HuH-7.5 (cell line): ENCODE results near the gene SLC18A3.

Experiments used
- DNase-seq: peaks from one replicate; pipeline ENCODE4 v3.0.0; 2011; ENCODE audit warnings: low spot score

SLC18A3 gene

DNA sequence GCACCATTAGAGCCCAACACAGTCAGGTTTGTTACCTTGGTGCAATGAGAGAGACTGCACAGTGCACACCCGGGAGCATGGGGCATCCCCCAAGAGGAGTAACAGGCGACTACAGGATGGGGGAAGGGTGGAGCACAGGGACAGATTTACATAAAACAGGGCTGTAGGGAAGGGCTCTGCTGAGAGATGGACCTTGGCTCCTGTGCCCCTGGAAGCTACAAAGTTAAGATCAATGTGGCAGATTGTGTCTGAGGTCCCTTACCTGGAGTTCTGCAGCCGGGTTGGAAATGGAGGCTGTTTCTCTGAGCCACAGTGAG is 13.7 kb upstream of the SLC18A3 start:
- DNase-seq = no peak

DNA sequence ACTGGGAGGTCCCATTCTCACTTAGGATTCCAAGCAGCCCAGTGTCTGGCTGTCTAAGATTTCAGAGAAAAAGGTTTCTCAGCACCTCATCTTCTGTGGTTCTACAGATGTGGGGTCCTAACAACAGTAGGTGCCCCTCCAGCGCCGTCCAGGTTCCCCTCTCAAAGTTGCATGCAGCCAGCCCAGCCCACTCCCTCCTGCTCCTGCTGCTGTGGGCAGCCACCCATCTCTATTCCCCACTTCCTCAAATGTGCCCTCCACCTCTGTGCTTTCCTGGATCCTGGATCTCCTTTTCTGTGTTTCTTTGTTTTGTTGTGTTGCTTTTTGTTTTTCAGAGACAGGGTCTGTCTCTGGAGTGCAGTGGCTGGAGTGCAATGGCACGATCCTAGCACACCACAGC is 13.3 kb upstream of the SLC18A3 start:
- DNase-seq = no peak

DNA sequence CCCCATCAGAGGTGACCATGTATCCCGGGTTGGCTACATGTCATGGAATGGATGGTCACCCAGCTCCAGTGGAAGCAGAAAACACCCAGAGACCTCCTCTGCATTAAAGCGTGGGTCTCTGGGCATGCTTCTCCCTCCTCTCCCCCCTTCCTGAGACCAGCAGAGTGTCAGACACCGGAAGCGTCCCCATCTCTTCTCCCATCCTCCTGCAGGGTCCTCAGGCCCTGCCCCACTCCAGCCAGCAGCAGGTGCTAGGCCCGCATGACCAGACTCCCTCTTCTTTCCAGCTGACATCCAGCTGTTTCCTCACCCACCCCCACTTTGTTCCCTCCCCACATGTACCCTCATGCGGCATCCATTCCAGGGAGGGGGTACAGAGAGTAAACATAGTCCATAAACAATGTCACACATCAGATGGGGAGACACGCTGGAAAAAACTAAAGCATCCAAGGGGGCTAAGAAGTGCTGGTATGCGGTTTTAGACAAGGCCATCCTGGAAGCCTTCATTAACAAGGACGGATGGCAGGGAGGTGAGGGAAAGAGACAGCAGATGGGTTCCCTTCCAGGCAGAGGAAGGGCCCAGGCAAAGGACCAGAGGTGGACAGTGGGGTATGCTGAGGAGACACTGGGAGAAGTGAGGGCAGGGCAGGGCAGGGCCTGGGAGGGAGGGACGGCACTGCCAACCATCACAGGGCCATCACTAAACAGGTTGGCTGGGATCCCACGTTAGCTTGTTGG is 12.5 kb upstream of the SLC18A3 start:
- no peak for DNase-seq

DNA sequence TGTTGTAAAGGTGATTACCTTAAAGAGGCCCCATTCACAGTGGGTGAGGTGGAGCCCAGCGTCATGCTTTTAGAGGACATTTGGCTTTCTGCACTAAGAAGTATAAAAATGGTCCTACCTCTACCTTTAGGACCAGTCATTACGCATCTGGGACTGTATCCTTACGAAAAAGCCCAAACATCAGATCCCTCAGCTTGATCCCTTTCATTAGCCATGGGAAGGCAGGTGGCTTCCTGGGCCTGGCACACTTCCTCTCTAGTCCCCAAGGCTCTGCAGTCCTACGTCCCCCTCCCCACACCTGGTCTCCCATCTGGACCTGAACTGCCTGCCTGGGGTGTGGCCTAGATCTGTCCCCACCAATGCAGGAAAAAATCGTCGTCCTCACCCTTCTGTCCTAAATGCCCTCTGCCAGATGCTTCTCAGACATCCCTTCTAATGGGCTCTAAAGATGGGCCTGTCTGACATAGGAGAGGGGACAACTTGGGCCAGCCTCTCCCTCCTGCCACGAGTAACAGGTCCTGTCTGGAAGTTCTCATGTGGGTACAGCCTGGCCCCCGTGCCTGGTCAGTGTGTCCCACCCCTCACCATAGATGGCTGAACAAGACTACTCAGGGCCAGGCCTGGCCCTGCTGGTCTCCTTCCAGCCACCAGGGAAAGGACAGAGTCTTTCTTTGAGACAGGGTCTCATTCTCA is 11.8 kb upstream of the SLC18A3 start:
- DNase-seq = no peak

DNA sequence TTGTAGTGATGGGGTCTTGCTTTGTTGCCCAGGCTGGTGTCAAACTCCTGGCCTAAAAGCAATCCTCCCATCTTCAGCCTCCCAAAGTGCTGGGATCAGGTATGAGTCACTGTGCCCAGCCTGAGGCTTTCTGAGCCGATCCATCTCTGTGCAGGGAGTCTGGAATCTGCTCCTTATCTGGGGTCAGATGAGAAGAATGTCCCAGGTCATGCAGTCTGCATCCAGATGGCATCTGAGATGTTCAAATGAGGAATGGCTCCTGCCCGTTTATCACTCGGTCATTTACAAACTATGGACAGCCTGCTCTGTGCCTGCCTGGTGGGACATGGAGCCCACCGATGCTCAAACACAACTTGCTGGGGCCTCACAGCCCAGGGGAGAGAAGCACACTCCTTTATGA is 11.1 kb upstream of the SLC18A3 start:
- DNase-seq = no peak

DNA sequence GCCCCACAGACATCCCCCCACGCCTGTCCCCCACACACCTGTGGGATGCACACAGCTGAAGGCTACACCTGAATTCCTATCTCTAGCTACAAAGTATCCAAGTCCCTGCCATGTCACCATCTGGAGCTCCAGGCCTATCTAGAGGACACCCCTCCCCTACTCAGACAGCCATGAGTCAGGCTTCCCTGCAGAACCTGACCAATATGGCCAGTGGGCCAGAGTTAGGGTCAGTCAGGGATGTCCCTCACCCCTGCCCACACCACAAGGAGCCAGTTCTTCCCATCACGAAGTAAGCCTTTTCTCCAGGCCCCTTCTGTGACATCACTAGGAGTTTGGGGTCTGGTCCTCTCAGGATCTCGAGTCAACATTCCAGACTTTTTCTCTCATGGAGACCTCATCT is 10.6 kb upstream of the SLC18A3 start:
- no peak for DNase-seq

DNA sequence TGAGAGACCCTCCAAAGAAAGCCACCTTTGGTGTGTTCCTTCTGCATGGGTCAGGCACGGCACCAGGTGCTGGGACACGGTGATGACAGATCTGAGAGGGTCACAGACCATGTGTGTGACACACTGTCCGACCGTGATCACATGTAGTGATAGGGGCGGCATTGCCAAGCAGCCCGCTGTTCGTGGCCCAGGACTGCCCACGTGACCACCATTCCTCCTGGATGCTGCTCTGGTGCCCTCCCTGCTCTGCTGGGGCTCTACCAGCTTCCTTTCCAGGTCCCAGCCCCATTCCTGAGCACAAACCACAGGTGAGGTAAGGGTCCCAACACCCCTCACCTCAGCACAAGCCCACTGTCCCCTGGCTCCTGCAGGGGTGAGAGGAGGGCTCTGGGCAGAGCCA is 10.1 kb upstream of the SLC18A3 start:
- DNase-seq = no peak

DNA sequence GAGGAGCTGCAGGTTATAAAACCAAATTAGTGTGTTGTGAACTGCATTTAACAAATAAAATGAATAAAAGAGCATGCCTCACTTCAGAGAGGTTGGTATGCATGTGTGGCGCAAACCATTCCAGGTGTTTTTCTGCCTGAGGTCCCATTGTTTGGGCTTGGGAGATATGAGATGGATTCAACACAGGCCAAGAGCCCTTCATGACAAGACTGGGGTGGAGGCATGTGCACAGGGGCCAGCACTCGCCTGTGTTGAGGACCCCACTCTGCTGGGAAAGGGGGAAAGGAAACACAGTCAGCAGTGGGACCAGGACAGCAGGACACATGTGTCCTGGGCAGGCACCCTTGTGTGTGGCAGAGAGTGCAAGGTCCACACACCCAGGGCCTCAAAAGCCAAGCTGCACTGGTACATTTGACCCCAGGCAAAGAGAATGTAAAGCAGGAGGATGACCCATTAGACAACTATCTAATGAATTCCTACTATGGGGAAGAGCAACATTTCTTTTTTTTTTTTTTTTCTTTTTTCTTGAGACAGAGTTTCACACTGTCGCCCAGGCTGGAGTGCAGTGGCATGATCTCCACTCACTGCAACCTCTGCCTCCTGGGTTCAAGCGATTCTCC is 9.2 kb upstream of the SLC18A3 start:
- DNase-seq = no peak

DNA sequence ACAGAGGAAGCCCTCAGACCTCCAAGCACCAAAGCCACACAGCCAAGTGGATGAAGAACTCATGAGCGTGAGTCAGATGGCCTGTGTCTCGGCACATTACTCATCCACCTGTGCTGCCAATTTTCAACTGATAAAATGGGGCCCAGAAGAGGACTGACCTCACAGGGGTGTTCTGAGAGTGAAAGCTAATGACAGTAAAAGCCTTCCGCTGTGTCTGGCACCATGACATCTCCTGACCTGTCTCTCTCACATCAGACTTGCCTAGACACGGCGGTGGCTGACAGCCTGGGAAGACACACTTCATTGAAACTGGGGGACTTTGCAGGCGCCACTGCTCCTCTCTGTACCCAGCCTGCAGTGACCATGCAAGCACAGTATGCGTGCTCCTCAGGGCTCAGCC is 8.3 kb upstream of the SLC18A3 start:
- DNase-seq = no peak

DNA sequence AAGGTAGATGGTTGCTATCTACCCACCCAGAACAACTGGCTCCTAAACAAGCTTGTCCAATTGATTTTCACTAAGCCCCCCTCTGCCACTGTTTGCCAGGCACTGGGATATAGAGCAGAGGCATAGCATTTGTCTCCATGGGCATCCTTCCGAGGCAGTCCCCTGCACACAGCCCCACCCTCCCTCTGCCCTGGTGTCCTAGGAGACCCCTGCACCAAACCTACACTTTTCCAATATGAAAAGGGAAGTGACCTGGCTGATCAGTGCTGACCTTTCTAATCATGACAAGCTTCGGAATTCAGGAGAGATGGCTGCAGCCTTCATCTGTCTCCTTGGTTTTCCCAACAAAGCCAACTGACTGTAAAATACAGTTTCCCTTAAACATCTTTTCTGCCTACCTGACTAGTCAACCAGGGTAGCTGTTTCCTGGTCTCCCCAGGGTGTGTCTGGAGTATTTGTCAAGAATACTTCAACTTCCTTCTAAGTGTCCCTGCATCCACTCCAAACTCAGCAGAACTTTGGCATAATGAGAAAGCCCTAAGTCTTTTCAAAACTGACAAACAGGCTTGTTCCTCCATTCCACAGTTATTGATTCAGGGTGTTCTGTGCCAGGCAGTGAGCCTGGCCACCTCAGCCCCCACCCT is 7.6 kb upstream of the SLC18A3 start:
- no peak for DNase-seq

DNA sequence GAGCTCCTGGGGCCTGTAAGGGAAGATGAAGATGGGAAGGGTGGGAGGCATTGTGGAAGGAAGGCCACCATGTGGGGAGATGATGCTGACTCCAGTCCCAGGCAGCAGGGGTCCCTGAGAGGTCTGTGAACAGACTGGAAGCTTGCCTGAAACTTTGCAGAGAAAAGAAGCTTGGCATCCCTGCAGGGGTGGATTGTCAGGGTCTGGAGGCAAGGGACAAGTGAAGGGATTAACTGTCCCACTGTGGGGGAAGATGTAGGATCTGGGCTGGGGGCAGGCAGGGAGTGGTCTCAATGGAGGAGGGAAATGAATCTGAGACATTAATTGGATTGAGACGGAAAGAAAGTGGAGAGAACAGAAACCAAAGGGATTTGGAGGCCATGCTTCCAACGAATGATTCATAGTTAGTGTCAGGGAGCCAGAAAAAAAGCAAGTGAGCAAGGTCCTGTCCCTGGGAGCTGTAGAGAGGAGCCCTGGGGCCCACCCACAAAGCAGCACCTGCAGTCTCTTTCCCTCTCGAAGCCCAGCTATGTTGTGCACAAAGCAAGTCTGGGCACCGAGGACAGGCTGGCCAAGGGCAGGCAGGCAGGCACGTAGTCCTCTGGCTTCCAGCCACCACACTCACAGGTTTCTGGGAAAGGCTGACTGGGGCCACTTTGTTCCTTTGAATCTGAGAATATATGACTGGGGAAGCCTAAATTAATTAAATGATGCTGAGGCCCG is 4.7 kb upstream of the SLC18A3 start:
- no peak for DNase-seq

DNA sequence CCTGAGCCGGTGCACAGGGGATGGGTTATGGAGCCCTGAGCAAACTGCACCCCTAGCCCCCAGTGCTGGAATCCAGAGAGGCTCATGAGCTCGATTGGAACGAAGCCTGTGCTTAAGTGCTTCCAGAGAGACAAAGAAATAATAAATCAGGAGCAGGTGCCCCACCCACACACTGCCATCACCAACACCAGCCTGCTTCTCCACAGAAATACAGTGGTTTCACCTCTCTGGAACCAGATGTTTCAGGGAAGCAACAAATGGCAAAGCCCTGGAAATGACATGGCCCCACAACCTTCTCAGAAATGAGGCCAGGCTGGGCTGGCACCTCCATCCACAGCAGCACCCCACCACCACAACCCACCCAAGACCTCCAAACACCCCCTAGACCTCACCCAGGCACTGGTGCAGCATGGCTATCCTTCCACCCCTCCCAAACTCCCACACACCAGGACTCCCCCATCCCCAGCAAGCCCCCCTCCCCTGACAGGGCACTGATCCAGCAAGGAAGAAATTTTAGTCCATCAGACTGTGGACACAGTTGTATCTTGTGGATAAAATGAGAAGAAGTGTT is 4.1 kb upstream of the SLC18A3 start:
- DNase-seq = no peak

DNA sequence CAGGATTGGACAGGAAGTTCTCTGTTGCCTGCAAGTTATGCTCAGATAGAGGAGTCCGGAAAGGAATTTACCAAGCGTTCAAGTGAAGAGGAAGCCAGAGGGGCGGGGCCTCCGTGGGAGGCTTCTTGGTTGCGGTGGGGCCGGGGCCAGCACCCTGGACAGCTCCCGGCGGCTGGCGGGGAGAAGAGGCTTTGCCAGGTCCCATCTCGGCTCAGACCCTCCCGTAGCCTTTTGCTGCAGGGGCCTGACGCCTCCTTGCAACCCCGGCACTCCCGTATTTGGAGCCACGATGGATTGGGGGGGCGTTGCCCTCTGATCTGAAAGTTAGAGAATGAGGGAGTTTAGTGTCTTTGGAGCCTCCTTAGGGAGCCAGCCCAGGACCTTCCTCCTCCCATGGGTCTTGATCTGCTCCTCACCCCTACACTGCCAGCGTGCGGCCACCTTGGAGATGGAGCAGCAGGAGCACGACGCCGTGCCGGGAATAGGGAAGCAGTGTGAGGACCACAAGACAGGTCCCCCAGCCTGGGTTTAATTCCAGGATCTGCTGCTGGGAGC is 3.1 kb upstream of the SLC18A3 start:
- peak; percentile 76 for DNase-seq

DNA sequence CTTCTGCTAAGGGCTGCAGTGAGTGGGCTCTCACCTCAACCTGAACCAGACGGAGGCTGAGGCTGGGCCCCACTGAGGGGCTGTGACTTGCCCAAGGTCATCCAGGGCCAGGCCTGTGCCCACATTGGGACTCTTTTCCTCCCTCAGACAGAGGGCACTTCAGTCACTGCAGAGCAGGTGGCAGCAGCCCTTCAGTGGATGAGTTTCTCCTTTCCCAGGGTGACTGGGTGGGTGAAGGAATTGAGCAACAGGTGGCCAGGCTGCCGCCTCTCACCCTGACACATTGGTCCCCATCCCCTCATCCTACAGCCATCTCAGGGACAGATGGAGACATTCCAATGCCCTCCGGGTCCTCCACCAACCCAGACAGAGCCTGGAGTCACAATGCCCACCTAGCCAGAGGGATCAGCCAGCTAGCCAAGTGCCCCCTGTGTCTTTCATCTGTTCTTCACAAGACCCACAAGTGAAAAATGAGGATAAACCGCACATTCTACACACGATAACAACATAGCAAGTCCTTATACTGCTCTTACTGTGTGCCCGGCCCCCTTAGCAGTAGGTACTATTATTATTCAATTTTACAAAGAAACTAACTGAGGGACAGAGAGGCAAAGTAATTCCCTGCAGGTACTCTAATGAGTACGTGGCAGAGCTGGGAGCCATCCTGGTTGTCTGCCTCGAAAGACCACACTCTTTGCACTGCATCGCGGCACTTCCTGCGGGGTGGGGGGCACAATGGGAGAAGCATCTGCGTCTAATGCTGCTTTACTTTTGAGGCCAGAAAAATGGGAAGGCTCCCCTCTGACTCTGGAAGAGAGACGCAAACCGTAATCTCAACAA is 1.7 kb upstream of the SLC18A3 start:
- DNase-seq = no peak

DNA sequence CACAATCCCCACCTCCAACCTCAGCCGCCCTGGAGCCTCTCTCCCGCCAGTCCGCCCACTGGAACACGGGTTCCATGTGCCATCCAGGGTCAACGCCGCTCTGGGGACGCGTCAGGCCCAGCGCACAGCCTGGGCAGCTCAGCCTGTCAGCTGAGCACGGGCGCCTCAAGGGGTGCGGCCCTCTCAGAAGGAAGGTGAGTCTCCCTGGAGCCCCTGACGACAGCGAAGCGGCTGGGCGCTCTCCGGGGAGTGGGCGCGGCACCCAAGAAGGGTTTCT is 1.2 kb upstream of the SLC18A3 start:
- no peak for DNase-seq

DNA sequence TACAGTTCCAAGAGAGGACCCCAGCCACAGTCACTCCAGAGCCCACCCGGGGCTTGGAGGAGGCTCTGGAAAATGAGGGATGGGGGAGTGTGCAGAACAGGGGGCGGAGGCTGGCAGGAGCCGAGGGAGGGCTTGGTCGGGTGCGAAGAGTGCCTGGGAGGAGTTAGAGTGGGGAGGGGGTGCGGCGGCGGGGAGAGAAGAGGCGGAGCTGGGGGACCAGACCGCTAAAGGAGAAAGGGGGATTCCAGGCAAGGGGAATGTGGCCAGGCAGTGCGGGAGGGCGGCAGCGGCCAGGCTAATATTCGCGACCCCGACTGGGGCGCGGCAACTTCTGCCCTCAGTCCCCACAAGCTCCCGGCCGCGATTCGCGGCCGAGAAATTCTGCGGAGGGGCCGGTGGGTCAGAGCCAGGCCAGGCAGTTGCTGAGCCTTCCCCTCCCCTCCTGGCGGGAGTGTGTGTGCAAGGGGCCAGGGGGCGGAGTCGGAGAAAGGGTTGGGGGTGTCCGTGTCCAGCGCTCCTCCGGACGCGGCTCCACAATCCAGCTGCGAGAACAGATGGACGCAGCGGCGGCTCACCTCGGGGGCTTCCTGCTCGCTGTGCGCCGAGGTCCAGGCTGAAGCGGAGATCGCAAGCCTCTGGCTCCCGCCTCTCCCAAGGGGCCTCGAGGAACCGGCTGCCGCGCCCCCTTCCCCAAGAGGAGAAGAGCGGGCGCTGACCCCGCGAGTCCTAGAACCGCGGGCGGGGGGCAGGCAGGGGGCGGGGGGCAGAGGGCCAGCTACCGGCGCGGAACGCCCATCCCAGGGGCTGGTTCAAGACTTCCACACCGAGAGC is 612 bp upstream of the SLC18A3 start:
- DNase-seq = no peak

DNA sequence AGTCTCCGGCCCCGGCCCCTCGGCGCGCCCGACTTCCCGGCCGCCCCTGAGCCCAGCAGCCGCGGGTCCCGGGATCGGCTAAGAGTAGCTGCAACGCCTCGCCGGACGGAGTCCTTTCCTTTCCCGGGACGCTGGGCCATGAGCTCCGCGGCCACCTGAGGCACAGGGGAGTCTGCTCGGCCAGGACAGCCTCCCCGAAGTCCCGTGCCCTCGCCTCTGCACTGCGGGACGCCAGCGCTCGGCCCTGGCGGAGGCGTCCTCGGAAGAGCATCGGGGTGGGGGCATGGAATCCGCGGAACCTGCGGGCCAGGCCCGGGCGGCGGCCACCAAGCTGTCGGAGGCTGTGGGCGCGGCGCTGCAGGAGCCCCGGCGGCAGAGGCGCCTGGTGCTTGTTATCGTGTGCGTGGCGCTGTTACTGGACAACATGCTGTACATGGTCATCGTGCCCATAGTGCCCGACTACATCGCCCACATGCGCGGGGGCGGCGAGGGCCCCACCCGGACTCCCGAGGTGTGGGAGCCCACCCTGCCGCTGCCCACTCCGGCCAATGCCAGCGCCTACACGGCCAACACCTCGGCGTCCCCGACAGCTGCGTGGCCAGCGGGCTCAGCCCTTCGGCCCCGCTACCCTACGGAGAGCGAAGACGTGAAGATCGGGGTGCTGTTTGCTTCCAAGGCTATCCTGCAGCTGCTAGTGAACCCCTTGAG is 502 bp downstream of the SLC18A3 start:
- DNase-seq = no peak

DNA sequence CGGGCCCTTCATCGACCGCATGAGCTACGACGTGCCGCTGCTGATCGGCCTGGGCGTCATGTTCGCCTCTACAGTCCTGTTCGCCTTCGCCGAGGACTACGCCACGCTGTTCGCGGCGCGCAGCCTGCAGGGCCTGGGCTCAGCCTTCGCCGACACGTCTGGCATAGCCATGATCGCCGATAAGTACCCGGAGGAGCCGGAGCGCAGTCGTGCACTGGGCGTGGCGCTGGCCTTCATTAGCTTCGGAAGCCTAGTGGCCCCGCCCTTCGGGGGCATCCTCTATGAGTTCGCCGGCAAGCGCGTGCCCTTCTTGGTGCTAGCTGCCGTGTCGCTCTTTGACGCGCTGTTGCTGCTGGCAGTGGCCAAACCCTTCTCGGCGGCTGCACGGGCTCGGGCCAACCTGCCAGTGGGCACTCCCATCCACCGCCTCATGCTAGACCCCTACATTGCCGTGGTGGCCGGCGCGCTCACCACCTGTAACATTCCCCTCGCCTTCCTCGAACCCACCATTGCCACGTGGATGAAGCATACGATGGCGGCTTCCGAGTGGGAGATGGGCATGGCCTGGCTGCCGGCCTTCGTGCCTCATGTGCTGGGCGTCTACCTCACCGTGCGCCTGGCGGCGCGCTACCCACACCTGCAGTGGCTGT is 1.2 kb downstream of the SLC18A3 start:
- DNase-seq = no peak
